Measurements from ENCODE around the gene CORIN.

- TF ChIP-seq, protein P1, sequence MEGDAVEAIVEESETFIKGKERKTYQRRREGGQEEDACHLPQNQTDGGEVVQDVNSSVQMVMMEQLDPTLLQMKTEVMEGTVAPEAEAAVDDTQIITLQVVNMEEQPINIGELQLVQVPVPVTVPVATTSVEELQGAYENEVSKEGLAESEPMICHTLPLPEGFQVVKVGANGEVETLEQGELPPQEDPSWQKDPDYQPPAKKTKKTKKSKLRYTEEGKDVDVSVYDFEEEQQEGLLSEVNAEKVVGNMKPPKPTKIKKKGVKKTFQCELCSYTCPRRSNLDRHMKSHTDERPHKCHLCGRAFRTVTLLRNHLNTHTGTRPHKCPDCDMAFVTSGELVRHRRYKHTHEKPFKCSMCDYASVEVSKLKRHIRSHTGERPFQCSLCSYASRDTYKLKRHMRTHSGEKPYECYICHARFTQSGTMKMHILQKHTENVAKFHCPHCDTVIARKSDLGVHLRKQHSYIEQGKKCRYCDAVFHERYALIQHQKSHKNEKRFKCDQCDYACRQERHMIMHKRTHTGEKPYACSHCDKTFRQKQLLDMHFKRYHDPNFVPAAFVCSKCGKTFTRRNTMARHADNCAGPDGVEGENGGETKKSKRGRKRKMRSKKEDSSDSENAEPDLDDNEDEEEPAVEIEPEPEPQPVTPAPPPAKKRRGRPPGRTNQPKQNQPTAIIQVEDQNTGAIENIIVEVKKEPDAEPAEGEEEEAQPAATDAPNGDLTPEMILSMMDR (conservative IDR thresholded peaks at IDR 0.05; ENCODE audit: low read length) = no peak
- no peak for TF ChIP-seq EZH2phosphoT487 (IDR thresholded peaks at IDR 0.05; ENCODE audit: borderline replicate concordance)
Observed at GRCh38 chr4:47809654-47810203, 28.1 kb downstream of the CORIN start.

Measured in Loucy (cell line).